GM21737 (cell line): ENCODE results near the gene PPM1L.

Experiments used
- ATAC-seq: cut with Tn5 transposase; IDR thresholded peaks from one replicate; pipeline ENCODE4 v1.9.1; 2021; ENCODE audit warnings: mild to moderate bottlenecking, moderate library complexity; ENCODE audit not compliant: unreplicated experiment

PPM1L gene

DNA sequence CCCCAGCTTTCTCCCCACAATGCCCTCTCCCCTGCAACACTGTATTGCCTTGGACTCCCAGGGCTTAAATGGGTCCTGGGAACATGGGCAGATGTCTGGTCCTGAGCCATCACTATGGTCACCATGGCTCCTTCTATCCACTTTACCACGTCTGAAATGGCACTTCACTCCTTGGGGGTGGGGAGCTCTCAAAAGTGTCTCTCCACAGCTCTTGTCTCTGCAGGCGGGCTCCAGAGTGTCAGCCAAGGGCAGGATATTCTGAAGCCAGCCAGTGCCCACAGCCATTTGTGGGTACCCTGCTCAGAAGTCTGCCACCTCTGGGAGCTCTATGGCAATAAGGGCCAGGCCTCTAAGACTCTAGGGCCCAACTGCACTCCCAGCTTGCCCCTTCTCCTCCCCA, 163.9 kb downstream of the PPM1L start:
- ATAC-seq: no peak

DNA sequence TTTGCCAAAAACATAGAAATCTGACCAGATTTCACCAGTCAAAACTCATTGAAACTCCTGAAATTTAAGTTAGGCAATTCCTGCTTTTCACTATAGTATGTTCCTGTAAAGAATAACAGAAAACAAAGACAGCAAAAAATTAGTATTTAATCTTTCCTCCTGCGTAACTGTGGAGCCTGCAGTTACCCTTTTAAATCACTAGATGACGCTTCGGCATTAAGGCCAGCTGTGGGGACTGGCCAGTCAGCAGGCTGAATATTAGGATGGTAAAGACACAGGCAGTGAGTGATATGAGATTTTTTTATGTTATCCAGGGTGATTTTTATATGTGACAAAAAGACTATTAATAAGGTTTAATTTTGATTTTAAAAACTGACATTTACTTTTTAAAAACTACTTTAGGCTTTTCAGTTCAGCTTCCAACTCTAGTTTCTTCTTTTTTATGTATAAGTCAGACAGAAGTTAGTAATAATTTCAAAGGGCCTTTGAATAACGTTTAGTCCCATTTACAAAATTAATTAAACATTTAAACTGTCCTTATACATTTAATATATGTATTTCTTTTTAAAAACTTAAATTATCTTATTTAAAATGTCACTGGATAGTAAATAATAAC, 165.1 kb downstream of the PPM1L start:
- no peak for ATAC-seq

DNA sequence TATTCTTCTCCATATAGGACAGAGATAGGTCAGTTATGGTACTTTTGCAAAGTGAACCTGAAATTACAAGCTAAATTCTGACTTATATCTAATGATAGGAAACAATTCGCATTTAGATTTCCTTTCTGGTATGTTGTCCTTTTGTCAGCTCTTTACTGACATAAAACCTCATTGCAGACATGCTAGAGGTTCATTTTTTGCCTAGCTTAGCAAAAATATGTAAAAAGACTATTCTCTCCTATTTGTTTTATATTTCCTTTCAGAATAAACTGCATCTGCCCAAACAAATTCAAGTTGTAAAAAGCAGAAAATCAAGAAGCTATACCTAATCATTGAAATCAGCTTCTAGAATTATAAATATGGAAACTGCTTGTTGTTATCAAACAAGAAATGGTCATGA, 168.7 kb downstream of the PPM1L start:
- no peak for ATAC-seq

DNA sequence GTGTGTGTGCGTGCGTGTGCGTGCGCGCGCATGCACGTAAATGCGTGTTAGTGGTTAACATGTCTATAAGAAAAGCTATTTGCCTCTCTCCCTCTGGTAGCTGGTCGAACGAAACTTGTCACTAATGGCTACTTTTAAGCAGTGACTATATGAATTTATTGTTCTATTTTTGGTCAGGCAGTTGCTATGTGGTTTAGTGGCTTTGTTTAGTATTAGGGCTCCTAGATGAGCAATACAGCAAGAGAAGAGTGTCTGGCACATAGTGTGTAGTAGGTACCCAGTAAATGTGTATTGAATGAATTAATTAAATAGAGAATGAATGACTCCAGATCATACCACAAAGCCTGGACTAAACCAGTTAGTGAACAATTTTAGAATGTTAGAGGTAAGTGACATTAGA, 171.6 kb downstream of the PPM1L start:
- ATAC-seq: no peak

DNA sequence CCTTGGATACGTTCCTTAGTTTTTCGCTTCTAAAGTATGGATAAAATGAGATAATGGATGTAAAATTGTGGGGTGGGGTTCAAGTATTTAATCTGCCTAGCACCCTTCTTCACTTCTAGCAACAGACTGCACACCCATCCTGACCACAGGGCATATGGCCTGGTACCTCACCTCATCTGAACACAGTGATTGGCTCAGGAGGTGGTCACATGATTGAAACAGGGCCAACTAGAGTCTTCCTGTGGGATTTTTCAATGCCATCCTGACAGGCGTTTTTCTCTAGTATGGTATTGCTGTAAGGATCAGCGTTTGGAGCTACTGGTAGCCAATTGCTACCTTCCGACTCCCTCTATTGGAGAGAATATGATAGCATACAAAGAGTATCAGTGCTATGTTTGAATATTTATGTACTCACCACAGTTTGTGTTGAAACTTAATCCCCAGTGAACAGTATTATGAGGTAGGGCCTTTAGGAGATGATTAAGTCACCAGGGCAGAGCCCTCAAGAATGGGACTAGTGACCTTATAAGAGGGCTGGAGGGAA, 172.2 kb downstream of the PPM1L start:
- no peak for ATAC-seq

DNA sequence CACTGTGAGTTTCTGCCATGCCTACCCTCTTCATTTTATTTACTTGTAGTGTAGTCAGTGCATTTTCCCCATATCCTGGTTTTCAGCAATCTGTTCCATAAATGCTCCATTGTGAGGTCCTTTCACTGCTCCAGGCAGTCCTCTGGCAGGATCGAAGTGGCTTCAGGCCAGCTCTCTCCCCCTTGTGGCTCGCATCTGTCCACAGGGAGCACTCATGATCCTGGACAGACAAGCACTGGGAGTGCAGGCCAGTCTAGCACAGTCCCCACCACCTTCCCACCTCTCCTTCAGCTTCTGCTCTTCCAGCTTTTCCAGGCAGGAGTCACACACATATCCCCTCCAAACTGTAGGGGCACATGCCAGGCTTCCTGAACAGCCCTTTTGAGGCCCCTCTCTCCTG, 173.6 kb downstream of the PPM1L start:
- ATAC-seq: no peak

DNA sequence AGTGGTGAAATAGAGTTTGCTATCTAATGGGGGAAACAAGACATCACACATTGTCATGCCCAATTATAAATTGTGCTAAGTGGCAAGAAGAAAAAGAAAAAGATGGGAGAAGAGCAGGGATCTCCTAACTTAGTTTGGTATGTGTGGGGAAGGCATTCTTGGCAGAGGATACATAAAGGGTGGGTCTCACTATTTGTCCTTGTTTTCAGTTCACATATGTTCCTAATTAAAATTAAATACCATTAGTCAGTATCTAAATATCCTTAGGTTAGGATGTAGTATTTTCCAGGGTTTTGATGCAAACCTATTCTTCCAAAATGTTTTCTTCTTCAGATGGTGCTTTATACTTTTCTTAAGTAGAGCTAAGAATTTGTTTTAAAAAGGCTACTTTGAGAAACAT, 175.4 kb downstream of the PPM1L start:
- no peak for ATAC-seq

DNA sequence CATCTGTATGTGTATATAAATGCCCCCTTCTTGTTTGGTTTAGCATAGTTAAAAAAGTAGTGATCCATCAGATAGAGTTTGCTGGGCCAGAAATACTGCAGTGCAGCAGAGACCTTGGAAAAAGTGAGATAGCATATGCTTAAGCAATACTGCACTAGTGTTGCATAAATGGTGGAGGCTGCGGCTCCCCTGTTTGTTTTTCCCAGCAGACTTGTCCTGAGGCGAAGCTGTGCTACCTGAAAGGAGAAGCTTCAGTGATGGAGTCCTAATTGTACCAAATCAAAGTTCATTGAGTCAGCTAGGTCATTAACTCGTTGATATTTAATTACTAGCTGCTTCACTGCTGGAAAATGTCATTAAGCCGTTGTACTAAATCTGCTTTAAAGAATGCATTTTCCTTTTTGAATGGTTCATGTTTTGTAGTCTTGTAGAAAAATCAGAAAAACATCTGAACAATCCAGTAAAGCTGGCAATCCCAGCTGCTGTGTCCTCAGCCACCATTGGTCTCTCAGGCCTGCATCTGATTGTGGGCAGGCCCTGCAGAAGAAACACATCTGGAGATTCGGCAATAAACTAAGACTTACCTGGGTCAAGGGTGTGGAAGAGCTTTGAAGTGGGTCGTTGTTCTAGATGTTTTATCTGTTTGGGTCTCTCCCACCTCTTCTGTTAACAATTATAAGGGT, 179.5 kb downstream of the PPM1L start:
- ATAC-seq: no peak

DNA sequence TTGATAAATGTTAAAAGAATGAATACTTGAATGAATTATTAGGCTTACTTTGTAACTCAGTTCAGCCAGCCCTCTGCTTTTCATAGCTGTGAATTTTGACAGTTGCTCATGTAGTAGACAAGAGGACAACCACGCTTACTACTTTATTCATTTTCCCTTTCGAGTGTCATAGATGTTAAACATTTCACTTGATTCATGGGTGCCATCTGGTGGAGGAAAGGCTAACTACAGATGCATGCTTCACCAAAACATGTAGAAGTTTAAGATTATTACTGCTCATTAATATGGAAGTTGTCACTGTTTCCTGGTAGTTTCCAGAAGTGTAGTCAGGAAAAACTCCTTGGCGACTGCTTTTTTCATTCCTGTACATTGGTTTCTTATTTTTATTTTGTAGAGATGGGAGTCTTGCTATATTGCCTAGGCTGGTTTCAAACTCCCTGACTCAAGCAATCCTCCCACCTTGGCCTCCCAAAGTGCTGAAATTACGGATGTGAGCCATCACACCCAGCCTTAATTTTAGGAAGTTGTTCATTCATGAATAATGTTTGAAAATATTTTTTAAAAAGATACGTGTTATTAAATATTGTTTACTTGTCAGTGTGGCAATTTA, 186.0 kb downstream of the PPM1L start:
- peak; percentile 88 for ATAC-seq

DNA sequence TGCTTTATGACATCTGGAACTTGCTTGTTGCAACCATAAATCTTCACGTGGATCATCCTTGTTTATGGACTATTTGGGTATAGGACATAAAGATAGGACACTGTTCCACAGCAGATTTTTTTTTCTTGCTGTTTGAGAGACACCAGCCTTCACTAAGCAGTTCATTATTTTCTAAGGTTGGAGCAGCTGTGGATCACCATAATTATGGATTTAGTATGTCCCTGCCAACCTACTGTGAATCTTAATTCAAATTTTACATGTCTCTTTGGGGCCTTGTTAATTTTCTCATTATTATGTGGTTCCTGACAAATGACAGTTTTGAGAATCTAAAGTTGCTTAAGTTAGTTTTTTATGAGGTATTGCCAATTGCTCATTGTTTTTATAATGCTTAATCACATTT, 188.0 kb downstream of the PPM1L start:
- ATAC-seq: no peak

DNA sequence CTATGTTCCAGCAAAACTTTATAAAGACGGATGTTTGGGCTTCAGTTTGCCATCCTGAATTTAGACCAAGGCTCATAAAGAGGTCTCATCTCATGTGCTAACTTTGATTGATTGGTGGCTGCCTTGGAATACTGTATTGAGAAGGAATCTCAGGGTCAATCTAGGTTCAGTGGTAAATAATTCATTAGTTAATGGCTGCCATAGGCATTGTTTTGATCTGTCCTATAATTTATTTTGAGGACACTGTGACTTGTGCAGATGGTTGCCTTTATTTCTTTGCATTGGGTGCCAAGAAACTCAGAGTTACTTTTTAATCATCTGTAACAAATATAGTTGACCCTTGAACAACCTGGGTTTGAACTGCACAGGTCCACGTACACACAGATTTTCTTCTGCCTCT, 189.3 kb downstream of the PPM1L start:
- no peak for ATAC-seq

DNA sequence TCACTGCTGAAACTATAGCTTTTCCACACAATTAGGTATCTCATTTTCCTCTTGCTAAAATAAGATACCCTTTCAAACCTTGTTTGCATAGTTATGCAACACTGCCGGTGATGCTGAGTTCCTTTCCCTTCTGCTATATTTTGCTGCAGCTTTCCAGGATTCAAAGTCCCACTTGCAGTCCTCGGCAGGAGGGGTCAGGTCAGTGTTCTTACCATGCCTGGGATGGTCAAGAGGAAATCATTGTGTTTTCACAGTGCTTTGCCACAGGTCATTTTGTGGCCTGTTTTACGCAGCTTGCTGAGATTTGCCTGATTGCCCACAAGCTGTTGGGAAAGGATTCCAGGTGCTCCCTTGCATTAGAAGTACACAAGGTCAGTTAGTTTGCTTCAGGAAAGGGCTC, 192.2 kb downstream of the PPM1L start:
- no peak for ATAC-seq

DNA sequence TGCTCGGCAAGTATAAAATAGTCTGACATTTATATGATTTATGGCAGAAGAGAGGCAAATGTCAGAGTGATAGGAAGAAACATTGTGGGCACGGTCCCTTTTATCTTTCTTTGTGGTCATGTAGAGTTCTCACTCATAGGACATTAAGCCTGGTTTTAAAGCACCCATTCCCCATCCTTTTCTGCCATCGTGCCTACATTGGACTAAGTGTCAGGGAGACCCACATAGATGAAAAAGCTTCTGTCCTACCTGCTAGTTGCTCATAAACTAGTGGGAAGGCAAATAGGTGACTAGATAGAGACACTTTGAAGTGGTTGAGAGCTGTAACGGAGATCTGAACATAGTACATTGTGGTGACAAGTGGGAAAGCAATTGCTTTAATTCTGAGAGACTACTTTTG, 193.4 kb downstream of the PPM1L start:
- no peak for ATAC-seq

DNA sequence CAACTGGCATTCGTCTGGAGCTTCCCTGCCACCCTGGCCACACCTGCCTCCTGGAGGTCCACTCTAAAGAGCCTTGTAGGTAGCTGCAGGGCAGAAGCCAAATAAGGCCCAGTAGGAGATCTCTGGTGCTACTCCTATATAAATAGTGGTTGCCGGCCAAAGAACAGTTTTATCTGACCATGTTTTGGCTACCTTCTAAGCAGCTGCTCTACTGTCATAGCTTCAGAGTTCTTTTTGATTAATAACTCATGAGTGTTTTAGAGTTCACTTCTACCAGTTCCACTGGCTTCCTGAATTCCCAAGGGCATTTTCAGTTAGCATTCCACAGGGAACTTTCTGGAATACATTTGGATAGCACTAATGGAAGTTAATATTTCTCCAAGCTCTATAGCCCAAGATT, 194.5 kb downstream of the PPM1L start:
- no peak for ATAC-seq

DNA sequence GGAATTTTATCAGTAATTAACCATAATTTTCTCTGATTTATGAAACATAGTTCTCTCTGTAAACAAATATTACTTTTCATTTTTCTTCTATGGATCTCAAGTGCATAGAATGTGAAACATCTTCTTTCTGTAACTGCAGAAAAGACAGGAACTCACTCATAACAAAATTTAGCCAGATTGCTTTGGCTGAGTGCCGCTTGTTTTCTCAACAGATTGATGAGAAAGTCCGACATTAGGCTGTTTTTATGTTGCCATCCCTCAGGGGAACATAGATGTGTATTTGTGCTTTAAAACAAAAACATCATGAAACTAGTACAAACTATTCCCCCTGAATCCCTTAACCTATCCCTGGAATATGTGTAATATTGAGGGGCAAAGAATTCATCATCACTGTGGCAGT, 194.9 kb downstream of the PPM1L start:
- ATAC-seq: no peak

DNA sequence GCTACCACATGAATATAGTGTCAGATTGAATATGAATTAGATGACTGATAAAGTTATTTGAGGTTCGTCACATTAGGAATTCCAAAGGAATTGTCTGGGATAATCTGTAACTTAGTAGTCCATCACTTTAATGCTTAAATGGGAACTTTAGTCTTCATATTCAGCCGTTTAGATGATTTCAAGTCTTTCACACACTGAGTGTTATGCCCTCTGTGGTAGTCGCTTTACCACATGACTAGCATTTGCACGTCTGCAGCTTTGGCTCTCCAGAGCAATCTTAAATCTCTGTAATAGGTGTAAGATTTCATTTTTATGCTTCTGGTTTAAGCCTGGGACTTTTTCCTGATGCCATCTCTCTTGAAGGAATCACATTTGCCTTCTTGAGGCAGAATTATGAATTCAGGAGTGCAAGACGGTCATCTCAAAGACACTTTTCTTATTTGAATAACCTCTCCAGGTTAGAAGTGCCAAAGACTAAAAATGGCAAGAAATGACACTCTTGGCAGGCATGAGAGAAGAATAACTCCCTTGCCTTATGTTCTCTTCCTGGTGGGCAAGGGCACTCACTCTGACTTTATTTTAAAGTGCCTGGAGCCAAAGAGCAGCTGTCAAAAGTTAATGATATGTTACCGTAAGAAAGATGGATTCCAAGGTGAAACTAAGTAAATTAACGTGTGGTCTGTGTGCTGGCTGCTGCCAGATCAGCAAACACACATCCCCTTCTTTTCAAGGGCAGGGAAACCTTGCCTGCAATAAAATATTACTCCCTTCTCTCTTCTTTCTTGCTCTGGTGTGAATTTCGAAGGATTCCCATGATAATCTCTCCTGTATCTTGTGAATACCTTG, 195.8 kb downstream of the PPM1L start:
- ATAC-seq: no peak

DNA sequence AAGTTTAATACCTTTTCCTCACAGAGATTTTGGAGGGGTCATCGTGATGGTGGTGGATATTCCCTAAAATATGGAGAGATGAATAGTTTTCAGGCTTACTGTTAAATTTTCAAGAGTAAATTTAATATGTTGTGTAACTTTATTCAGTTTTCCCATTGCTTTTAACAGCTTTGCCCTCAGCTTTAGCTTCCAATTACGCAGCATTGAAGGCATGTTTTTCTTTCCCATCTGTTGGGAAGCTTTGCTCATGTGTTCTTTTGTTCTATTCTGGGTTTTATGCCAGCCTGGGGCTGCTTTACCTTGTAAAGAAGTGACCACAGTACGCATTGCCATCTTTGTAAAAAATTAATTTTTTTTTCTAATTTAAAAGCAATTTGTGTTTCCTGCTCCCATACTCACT, 197.7 kb downstream of the PPM1L start:
- no peak for ATAC-seq

DNA sequence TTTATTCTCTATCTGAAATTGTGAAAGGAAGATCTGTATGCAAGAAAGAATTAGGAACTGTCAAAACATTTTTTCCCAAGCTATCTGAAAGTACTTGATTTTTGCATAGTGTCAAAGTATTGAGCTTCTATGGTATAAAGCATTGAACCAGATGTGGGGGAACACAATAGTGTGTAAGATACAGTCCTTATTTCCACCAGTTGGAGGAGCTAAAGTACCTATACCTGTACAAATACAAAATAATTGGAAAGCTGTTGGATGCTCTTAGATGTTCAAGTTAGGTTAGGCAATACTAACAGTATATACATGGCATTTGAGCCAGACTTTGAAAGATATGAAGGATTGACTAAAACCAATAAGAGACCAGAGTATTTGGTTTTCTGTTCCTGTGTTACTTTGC, 200.8 kb downstream of the PPM1L start:
- no peak for ATAC-seq

DNA sequence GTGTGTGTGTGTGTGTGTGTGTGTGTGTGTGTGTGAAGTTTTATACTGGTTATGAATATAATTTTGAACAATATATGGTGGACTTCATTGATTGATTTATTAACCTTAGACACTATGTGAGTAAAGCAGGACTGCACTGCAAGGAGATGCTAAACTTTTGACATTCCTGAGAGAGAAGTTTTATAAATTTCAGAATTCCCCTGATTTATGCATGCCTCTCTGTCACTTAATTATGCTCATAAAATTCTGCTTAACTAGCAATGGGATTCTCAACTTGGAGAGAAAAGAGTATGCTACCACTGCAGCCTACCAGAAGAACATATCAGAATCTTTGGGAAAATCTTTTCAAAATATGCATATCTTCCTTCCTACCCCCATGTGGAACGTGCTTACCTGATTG, 204.5 kb downstream of the PPM1L start:
- no peak for ATAC-seq

DNA sequence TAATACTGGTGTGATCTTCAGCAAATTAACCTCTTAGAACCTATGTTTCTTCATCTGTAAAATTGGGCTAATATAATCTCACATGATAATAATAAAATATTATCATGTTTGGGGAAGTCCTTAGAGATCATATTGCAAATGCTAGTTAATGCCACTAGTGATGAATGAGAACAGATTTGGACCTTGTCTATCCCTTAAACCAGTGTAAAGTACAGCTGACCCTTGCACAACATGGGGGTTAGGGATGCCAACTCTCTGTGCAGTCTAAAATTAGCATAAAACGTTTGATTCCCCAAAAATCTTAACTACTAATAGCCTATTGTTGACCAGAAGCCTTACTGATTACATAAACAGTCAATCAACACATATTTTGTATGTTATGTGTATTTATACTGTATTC, 207.9 kb downstream of the PPM1L start:
- ATAC-seq: no peak

DNA sequence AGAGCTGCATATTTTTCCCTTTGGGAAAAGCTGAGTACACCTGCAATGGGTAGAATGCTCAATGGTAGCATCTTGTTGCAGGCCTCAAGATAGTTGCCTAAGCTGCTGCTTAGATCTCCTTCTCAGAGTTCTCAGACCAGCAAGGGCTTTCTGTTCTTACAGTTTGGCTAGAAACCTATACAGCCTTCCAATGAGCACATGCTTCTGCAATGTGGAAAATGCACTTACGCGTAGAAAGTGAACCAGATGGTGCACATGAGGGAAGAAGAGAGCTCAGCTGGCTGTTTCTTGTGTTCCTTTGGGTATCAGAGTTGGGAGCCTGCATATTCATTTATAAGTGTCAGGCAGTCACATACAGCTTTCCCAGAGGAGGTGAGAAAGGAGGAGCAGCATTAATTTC, 212.7 kb downstream of the PPM1L start:
- no peak for ATAC-seq
